ENCODE measurements around the gene TAF4. TPM values are rescaled to one million over a fixed set of nuclear protein-coding genes. Genes with fewer than 3 reads are reported as not detected.
"Not testable (repeated sequence)": the region's sequence is repeated elsewhere in the genome, so short reads cannot be mapped to it uniquely, and the experiment has no call there.

TAF4 gene, protein sequence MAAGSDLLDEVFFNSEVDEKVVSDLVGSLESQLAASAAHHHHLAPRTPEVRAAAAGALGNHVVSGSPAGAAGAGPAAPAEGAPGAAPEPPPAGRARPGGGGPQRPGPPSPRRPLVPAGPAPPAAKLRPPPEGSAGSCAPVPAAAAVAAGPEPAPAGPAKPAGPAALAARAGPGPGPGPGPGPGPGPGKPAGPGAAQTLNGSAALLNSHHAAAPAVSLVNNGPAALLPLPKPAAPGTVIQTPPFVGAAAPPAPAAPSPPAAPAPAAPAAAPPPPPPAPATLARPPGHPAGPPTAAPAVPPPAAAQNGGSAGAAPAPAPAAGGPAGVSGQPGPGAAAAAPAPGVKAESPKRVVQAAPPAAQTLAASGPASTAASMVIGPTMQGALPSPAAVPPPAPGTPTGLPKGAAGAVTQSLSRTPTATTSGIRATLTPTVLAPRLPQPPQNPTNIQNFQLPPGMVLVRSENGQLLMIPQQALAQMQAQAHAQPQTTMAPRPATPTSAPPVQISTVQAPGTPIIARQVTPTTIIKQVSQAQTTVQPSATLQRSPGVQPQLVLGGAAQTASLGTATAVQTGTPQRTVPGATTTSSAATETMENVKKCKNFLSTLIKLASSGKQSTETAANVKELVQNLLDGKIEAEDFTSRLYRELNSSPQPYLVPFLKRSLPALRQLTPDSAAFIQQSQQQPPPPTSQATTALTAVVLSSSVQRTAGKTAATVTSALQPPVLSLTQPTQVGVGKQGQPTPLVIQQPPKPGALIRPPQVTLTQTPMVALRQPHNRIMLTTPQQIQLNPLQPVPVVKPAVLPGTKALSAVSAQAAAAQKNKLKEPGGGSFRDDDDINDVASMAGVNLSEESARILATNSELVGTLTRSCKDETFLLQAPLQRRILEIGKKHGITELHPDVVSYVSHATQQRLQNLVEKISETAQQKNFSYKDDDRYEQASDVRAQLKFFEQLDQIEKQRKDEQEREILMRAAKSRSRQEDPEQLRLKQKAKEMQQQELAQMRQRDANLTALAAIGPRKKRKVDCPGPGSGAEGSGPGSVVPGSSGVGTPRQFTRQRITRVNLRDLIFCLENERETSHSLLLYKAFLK
- 3.2 and 6.1 TPM in 2 replicates for total RNA-seq (2014; rRNA removed; shearing (Covaris generic))
- polyA plus RNA-seq (2015; cell fraction: cytosol; rRNA removed): 13.7 and 14.5 TPM in 2 replicates
- 13.0 and 15.9 TPM in 2 replicates for polyA plus RNA-seq (2015; cell fraction: nucleus; rRNA removed)

DNA sequence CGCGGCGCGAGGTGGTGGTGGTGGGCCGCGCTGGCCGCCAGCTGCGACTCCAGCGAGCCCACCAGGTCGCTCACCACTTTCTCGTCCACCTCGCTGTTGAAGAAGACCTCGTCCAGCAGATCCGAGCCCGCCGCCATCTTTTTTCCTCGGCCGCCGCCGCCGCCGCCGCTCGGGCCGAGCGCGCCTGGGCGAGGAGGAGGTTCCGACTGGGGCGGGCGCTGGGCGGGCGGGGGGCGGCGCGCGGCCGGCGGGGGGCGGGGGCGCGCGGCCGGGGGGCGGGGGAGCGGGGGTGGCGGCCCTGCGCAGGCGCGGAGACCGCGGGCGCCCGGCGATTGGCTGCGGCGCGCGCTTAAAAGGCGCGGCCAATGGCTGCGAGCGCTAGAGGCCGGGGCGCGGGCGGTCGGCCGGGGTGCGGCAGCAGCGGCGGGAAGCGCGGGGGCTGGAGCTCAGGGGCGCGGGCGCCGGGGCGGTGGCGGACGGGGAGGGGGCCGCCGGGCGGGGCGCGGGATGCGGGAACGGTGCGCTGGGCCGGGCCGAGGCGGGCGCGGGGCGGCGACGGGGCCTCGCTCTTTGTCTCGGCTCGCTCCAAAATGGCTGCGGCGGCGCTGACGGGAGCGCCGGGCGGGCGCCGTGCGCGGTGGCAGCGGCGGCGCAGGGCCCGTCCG is at the start of gene TAF4:
TSS of gene TAF4 (minus strand) at position 208 of the 665 bp plus-strand sequence. CDS start at position 137, 71 bp downstream.
- peak; percentile 39 for DNase-seq (ENCODE audit: low read depth)

DNA sequence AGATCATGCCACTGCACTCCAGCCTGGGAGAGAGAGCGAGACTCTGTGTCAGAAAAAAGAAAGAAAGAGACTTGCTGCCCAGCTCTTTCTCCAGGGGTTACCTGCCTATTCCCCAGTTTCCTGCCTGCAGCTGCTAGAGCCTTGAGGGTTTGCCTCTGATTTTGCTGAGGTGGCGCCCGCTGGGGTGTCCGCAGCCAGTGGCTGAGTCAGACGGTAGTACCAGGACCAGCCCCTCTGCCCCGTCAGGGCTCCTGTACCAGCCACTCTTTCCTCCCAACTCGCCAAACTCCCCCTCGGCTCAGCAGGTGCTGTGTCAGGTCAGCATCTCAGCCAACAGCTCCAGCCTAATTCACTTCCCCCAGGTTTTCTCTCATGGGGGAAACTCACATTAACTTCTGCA is 49.2 kb upstream of the TAF4 start:
- DNase-seq (ENCODE audit: low read depth): no peak

DNA sequence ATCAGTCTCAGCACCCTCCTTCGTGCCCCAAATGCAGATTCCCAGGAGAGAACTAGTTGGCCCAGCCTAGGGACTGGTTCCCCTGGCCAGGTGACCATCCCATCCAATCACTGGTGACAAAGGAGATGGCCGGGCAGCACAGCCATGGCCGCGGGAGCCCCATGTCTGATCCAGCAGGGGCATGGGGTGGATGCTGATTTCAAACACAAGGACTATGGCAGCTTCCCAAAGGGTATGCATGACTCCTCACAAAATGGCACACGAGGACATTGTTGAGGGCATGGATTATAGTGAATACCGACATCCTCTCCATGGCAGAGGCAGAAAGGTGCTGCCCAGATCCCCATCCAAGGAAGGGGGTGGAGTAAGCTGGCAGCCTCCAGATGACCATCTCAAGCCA is 46.7 kb upstream of the TAF4 start:
- no peak for DNase-seq (ENCODE audit: low read depth)

DNA sequence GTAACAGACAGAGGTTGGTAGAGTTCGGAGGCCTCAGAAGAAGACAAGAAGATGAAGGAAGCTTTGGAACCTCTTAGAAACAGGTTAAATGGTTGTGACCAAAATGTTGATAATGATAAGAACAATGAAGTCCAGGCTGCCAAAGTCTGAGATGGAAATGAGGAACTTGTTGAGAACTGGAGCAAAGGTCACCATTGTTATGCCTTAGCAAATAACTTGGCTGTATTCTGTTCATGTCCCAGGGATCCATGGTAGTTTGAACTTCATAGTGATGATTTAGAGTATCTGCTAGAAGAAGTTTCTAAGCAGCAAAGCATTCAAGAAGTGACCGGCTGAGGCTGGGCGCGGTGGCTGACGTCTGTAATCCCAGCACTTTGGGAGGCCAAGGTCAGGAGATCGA is 45.5 kb upstream of the TAF4 start:
- no peak for DNase-seq (ENCODE audit: low read depth)

DNA sequence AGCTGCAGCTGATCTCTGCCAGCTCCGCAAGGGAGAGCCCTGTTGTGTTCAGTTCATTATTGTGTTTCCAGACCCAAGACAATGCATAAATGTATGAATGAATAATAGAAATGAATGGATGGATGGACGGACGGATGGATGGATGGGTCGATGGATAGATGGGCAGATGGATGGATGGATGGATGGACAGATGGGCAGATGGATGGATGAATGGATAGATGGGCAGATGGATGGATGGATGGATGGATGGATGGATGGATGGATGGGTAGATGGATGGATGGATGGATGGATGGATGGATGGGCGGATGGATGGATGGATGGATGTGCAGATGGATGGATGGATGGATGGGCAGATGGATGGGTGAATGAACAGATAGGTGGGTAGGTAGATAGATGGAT is 39.9 kb upstream of the TAF4 start:
- DNase-seq (ENCODE audit: low read depth): no peak

DNA sequence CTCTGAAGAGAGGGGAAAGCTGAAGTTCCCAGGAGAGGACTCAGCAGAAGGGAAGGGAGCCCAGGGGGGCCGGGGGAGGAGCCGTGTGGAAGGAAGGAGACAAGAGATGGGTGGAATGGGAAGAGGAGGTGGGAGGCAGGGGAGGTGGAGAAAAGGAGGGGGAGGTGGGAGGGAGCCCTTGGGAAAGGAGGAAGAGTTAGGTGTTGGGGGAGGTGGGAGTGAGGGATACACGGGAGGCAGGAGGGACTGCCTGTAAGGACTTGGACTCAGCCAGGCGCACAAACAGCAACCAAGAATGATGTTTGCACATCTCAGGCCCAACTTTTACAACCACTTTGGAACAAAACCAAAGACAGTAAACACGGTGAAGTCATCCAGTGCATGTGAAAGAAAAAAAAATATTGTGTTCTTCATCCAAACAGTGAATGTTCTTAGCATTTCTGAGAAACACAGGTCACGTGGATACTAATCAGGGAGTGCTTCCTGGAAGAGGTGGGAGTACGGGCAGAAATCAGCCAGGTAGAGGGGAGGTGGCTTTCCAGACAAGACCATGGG is 39.2 kb upstream of the TAF4 start:
- DNase-seq (ENCODE audit: low read depth): no peak

DNA sequence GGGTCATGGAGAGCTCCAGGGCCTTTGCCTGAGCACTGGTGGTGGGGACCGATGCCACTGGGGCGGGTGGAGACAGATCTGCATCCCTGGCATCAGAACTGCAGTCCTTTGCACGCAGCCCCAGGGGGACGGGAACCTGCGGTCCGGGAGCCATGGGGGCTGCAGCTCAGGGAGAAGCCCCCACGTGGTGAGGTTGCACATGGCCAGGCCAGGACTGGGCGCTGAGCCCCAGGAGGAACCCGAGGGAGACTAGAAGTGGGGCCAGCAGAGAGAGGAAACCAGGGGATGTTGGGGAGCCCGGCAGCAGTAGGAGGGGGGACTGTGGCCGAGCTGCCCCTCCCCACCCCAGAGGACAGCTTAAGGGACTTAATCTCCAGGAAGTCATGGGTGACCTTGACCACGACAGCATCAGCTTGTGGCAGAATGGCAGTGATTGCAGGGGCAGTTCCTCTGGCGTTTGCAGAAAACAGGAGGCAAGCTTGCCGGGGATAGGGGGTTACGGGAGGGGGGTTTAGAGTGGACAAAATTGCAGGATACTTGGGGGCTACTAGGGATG is 38.6 kb upstream of the TAF4 start:
- no peak for DNase-seq (ENCODE audit: low read depth)

DNA sequence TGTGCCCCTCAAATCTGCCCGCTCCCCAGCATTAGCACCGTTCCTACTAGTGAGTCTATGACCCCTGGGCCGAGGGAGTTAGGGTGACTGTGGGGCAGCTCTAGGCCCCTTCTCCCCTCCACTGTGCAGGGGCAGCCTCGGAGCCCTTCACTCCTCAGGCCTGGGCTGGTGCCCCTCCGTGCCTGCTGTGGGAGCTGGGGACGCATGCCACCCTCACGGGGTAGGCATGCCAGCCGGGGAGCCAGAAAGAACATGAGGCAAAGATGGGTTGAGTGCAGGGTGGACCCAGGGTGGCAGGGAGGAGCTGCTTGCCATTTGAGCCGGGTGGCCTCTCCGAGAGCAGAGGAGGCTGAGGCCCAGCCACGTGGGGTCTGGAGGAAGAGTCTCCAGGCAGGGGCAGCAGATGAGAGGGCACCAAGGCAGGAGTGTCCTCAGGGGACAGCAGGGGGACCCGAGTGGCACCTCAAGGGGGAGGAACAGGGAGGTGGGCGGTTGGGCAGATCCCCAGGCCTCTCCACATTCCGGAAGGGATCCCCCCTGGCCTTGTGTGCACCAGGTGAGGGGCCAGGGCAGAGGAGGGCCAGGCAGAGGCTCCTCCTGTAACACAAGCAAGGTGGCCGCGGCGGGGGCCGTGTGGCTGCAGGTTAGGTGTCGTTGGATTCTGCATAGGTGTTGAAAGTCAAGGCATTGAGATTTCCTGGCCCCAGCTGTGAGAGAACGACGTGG is 38.0 kb upstream of the TAF4 start:
- no peak for DNase-seq (ENCODE audit: low read depth)

DNA sequence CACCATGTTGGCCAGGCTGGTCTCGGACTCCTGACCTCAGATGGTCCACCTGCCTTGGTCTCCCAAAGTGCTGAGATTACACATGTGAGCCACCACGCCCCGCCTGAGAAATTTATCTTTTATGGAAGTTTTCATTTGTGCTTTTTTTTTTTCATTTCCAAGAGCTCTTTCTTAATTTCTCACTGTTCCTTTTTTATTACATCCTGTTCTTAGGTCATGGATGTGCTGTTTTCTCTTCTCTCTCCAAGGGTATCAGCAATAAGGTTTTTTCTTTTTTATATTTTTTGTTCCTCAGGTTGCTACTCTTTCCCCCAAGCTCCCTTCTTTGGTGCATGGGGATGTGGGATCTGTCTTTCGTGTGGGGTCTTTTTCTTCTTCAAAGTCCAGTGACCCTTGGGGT is 35.4 kb upstream of the TAF4 start:
- DNase-seq (ENCODE audit: low read depth): no peak

DNA sequence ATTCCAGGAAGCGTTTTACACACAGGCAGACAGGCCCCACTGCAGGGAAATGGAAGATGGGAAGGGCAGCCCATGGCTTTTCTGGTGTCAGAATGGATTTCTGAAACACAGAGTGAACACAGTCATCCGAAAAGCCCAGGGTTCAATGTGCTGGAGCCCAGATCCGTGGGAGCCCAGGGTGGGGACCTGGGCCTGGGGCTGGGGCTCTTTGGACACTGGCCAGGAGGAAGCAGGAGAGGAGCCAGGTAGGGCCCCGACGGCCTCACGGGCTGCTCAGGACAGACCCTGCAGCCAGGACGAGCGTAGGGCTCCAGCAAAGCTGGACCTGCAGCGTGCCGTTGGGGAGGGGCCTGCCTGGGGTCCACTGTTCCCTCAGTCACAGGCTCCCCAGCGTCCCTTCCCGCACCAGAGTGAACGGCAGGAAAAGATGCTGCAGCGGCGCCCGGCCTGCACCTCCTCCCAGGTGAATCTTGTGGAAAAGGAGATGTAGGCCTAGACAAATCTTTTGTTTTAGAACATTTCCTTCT is 32.3 kb upstream of the TAF4 start:
- DNase-seq (ENCODE audit: low read depth): no peak

DNA sequence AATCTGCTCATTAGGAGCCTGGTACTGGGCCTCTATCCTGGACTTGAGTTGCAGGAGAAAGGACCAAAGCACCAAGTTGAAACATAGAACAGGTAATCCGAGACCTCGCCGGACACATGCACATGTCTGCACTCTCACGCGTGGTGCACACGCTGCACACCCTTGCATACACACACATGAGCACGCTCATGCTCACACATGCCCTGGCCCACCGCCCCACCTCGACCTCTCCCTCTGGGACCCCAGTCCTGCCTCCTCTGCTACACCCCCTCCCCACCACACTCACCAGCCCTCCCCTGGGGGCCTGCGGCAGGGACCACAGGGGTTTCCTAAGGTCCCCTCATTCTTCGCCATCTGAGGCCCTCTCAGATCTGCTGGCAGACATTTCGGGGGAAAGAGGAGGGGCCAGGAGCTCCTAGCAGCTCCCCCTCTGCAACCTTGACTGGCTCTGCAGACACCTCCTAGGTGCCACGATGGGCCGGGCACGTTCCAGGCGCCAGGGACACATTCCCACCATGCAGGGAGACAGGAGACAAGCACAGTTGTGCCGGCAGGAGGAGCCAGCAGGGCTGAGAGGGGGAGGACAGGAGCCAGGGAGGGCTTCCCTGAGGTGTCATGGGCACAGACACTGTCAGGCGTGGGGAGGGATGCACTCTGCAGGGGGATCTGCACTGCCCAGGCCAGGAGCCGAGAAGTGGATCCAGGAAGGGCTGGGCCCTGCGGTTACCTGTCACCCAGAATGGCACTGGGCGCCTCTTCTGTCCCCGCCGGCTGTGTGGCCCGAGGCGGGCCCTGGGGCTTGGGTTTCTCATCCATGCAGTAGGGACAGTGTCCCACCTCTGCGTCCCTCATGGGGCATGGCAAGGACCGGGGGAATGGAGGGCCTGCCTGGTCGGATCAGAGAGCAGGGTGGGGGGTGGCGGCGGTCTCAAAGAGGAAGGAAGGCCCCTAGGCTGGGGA is 31.0 kb upstream of the TAF4 start:
- DNase-seq (ENCODE audit: low read depth): no peak

DNA sequence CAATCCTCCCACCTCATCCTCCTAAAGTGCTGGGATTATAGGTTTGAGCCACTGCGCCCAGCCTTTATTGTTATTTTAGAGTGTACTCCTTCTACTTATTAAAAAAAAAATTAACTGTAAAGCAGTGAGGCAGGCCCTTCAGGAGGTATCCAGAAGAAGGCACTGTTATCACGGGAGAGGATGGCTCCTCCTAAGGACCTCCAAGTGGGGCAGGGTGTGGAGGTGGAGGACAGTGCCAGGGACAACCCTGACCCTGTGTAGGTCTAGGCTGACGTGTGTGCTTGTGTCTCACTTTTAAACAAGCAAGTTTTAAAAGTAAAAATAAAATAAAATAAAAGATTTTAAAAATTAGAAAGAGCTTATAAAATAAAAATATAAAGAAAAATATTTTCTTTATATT is 23.7 kb upstream of the TAF4 start:
- no peak for DNase-seq (ENCODE audit: low read depth)

DNA sequence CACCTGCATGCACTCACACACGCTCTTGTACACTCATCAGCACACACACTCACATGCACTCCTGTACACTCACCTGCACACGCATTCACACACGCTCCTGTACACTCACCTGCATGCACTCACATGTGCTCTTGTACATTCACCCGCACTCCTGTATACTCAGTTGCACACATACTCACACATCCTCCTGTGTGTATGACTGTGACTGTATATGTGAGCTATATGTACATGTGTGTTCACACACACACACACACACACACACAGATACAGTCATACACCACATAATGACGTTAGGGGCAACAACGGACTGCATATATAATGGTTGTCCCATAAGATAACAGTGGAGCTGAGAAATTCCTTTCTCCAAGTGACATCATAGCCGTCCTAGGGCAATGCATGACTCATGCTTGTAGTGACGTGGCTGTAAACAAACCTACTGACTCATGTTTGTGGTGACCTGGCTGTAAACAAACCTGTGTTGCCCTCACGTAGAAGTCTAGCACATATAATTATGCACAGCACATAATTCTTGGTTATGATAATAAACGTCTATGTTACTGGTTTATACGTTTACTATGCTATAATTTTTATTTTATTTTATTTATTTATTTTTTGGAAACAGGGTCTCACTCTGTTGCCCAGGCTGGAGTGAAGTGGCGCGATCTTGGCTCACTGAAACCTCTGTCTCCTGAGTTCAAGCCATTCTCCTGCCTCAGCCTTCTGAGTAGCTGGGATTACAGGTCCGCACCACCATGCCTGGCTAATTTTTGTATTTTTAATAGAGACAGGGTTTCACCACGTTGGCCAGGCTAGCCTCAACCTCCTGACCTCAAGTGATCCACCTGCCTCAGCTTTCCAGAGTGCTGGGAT is 22.8 kb upstream of the TAF4 start:
- peak; percentile 54 for DNase-seq (ENCODE audit: low read depth)

DNA sequence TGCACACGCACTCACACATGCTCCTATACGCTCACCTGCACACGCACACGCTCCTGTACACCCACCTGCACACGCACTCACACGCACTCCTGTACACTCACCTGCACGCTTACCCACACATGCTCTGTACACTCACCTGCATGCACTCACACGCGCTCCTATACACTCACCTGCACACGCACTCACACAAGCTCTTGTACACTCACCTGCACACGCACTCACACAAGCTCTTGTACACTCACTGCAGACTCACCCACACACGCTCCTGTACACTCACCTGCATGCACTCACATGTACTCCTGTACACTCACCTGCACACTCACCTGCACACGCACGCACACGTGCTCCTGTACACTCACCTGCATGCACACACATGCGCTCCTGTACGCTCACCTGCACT is 22.0 kb upstream of the TAF4 start:
- DNase-seq (ENCODE audit: low read depth): no peak

DNA sequence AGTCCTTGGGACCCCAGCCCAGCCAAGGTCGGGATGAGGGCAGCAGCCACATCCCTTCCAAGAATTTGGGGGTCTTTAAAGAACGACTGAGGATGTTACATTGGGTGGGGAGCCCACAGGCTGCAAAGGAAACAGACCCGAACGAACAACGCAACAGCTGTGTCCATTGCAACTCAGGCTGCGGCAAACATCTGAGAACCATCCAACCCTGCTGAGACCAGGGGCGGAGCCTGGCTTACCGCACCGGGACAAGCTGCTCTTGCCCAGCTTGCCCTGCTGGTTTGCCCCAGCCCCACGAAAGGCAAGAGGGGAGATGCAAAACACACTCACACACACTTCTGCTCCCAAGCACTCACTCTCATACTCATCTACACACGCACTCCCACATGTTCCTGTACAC is 21.5 kb upstream of the TAF4 start:
- DNase-seq (ENCODE audit: low read depth): no peak

DNA sequence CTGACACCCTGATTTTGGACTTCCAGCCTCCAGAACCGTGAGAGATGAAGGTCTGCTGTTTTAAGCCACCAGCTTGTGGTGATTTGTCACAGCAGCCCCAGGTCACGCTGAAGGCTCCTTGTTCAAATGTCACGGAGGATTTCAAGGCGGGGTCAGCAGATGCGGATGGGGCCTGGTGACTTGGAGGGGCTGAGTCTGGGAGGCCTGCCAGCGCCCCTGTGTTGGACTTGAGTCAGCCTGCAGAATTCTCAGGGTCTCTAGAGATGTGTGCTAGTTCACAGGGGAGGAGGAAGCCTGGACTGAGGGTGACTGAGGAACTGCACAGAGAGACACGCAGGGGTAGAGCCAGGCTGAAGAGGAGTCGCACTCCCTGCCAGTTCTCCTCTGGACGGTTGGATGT is 19.5 kb upstream of the TAF4 start:
- no peak for DNase-seq (ENCODE audit: low read depth)

DNA sequence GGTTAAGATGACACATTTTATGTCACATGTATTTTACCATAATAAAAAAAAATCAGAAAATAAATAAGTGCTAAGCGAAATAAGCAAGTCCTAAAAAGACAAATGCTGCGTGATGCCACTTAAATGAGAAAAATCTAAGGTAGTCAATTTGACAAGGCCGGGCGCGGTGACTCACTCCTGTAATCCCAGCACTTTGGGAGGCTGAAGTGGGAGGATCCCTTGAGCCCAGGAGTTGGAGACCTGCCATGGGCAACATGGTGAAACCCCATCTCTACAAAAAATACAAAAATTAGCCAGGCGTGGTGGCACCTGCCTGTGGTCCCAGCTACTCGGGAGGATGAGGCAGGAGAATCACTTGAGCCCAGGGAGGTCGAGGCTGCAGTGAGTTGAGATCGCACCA is 18.5 kb upstream of the TAF4 start:
- not testable (repeated sequence) for DNase-seq (ENCODE audit: low read depth)

DNA sequence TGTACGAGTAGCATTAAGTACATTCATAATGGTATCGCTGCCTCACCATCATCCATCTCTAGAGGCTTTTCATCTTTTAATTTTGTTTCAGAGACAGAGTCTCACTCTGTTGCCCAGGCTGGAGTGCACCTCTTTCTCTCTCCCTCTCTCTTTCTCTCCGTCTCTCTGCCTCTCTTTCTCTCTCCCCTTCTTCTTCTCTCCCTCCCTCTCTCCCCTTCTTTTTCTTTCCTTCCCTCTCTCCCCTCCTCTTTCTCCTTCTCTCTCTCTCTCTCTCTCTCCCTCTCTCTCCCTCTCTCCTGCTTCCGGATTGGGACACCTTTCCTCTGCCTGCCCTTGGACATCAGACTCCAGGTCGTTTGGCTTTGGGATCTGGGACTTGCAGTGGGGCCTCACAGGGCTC is 17.6 kb upstream of the TAF4 start:
- no peak for DNase-seq (ENCODE audit: low read depth)
